HG02763 (cell line): ENCODE results near the gene PPM1N.
"Not testable (repeated sequence)": the region's sequence is repeated elsewhere in the genome, so short reads cannot be mapped to it uniquely, and the experiment has no call there.

Experiments used
- ATAC-seq: cut with Tn5 transposase; IDR thresholded peaks from one replicate; pipeline ENCODE4 v1.9.1; 2021; ENCODE audit warnings: mild to moderate bottlenecking, moderate library complexity; ENCODE audit not compliant: unreplicated experiment

Gene PPM1N

DNA sequence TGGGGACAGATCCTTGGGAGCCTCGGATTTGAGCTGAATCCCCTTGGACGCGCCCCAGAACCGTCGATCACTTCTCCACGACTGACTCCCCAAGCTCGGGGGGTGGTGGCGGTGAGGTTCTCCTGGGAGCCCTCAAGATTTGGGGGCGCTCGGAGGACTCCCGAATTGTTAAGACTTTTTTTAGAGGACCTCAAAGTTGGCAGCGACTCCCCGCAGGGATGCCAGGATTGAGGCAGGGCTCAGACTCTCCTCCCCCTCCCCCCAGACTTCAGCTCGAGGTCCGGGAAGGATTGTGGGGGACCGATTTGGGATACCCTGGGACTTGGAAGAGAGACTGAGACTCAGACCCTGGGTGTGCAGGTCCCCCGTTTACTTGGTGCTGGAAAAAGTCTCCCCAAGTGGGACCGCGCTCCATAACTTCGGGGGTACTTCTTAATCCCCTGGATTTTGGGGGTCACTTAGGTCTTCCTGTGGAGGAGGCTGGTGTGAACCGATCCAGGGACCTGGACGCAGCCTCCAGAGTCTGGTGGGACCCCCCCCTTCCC lies 9.7 kb downstream of the PPM1N start:
- ATAC-seq, result no peak

DNA sequence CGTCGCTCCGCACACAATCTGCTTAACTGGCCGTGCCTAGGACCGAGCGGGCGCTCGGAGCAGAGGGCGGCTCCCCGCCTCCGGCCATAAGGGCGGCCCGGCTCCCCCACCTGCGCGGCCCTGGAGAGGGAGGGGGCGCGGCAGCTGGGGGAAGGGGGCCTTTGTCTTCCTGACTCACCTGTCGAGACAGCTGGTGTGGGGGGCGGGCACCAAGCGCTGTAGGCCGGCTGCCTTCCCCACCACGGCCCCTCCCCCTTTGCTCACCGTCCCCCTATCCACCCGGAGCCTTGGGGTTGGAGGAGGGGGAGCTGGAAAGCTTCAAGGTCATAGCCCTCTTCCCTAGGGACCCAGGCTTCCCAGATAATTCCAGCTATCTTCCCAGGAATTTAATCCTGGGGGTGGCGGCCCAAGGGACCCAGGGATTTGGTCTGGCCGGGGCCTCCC lies 10.2 kb downstream of the PPM1N start:
- ATAC-seq, result no peak

- ATAC-seq, result peak; percentile 25
Observed at GRCh38 chr19:45508861-45509691, 10.8 kb downstream of the PPM1N start.

DNA sequence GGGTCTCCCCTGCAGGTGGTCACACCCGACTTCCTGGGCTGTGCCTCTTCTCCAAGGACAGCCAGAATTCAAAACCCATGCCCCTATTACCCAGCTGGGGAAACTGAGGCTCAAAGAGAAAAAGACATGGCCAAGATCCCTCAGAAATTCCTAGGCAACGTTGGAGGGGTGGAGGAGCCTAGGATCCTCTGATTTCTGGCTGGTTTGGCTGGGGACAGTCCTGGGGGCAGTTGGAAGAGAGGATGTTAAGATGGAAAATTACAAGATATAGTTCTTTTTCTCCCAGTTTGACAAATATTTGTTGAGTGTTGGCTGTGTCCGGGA lies 11.4 kb downstream of the PPM1N start:
- ATAC-seq, result no peak

DNA sequence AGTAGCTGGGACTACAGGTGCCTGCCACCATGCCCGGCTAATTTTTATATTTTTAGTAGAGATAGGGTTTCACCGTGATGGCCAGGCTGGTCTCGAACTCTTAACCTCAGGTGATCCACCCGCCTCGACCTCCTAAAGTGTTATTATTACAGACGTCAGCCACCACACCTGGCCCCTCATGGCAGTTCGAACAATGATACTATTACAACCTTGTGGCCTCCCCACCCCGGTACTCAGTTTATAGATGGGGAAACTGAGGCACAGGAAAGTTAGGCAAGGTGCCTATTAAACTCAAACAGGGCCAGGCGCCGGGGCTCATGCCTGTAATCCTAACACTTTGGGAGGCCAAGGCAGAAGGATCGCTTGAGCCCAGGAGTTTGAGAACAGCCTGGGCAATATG lies 12.1 kb downstream of the PPM1N start:
- ATAC-seq, result not testable (repeated sequence)

DNA sequence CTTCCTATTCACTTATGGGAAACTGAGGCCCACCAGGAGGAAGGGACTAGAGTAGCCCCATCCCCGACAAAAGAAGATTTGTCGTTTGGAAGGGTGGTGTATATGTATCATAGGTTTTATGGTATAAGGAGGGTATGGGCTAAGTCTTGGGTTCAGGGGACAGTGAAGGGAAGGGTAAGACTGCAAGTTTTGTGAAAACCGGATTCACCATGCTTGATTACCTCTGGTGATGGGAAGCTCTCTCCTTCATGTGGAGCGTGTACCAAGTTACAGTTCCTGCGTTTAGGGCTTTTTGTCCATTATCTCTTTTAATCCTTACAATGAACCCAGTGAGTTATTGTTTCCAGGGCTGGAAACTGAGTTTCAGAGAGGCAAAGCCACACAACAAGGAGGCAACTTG lies 12.8 kb downstream of the PPM1N start:
- no peak for ATAC-seq

GRCh38 chr19:45512881-45513483 lies 14.7 kb downstream of the PPM1N start:
- ATAC-seq, result no peak

- no peak for ATAC-seq
Observed at GRCh38 chr19:45514376-45515051, 16.3 kb downstream of the PPM1N start.

- ATAC-seq, result no peak
Observed at GRCh38 chr19:45515081-45515624, 16.9 kb downstream of the PPM1N start.

GRCh38 chr19:45515807-45516401 lies 17.7 kb downstream of the PPM1N start:
- no peak for ATAC-seq

GRCh38 chr19:45517238-45517637 lies 19.0 kb downstream of the PPM1N start:
- ATAC-seq, result no peak

GRCh38 chr19:45517641-45518468 lies 19.6 kb downstream of the PPM1N start:
- ATAC-seq, result no peak

DNA sequence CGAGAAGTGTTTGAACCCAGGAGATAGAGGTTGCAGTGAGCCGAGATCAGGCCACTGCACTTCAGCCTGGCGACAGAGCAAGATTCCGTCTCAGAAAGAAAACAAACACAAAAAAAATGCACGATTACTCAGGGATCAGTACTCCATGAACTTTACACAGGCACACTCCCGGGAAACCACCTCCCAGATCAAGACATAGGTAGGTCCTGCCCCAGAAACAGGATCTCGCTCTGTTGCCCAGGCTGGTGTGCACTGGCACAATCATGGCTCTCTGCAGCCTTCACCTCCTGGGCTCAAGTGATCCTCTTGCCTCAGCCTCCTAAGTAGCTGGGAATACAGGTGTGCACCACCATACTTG lies 20.2 kb downstream of the PPM1N start:
- ATAC-seq, result no peak

DNA sequence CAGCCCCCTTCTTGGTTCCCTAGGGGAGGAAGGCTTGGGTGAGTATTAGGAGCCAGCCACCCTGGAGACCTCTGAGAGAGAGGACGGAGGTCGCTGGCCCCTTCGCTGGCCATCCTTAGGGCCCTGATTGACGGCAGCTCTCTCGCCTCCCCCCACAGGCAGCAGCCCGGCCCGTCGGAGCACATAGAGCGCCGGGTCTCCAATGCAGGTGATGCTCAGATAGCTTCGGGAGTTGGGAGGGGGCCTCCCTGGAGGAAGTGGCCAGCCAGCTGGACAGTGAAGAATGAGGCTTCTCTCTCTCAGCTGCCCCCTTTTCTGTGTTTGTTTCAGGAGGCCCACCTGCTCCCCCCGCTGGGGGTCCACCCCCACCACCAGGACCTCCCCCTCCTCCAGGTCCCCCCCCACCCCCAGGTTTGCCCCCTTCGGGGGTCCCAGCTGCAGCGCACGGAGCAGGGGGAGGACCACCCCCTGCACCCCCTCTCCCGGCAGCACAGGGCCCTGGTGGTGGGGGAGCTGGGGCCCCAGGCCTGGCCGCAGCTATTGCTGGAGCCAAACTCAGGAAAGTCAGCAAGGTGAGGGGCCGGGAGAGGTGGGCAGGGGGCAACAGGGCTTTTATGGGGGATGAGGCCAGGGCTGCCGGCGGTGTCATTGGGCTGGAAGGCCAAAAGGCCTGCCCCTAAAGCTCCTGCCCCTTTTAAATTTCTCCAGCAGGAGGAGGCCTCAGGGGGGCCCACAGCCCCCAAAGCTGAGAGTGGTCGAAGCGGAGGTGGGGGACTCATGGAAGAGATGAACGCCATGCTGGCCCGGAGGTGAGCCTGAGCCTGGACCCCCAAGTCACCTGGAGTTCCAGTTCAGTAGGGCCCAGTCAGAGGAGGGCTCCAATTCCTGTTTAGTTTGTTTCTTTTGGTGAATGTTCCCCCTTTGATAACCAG lies 24.0 kb downstream of the PPM1N start:
- no peak for ATAC-seq

DNA sequence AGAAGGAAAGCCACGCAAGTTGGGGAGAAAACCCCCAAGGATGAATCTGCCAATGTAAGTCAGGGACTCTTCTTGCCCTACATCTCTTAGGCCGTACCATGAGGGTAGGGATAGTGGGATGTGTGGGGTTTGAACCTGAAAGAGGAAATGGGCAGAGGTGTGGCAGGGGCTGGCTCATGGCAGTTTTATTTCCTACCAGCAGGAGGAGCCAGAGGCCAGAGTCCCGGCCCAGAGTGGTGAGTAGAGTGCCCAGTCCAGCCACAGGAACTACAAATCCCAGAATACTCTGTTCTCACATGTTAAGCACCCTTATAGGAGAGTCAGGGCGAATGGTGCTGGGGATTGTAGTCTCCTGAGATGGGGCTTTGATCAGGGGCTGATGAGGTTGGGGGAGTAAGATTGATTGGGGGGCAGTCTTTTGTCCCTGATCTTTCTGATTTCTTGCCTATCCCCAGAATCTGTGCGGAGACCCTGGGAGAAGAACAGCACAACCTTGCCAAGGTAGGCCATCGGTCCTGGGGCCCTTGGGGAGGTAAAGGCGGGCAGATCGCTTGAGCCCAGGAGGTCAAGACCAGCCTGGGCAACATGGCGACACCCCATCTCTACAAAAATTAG lies 25.5 kb downstream of the PPM1N start:
- ATAC-seq, result peak; percentile 74

DNA sequence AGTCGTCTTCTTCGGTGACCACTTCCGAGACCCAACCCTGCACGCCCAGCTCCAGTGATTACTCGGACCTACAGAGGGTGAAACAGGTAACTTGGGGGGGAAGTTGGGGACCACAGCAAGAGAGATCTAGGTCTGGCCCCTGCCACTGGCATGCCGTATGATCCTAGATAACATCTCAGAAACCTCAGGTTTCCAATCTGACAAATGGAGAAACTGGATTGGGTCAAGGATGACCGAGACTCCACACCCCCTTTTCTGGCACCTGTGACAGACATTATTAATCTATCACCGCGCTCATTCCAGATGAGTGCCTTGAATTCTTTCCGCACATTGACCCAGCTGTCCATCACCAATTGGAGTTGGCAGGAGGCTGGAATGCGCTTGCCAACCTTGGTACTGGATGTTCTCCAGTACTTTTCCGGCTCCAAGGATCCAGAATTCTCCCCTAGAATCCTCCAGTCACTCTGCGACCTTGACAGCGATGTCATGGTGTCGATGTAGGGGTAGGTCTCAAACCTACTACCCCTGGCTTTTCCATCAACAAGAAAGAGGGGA lies 26.4 kb downstream of the PPM1N start:
- no peak for ATAC-seq

DNA sequence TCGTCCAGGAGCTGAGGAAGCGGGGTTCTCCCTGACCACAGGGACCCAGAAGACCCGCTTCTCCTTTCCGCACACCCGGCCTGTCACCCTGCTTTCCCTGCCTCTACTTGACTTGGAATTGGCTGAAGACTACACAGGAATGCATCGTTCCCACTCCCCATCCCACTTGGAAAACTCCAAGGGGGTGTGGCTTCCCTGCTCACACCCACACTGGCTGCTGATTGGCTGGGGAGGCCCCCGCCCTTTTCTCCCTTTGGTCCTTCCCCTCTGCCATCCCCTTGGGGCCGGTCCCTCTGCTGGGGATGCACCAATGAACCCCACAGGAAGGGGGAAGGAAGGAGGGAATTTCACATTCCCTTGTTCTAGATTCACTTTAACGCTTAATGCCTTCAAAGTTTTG lies 27.9 kb downstream of the PPM1N start:
- no peak for ATAC-seq

DNA sequence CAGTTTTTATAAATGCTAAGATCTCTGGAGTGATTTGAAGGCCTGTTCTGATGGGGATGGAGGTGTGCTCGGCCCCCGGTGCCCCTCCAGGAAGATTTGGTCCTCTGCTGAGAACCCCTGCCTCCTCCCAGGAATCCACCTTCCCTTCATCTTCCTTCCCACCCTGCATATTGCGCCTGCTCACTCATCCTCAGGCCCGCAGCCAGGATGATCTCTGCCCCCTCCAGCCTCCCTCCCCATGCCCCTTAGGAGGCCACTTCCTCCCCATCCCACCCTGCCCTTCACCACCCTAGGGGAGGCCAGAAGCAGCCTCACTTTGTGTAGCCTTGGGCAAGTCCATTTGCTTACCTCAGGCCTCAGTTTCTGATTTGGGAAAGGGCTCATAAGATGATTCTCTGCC lies 28.7 kb downstream of the PPM1N start:
- ATAC-seq, result no peak

DNA sequence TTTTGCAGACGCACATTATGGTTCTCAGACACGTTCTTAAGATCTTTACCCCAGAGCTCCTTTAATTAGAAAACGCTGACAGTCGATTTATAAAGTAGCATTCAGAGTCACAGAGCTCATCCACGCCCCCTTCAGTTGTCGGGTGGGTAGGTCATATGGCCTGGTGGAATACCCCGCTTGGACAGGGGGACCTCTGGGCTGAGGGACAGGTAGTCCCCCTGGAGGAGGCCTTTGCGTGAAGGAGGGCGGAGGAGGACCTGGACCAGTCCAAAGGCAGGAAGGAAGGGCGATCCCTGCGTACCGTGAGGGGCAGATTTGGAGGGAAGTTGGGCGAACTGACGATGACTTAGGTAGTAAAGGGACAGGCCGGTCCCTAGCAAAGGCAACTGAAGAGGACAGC lies 29.5 kb downstream of the PPM1N start:
- no peak for ATAC-seq
